GM12878 (cell line): ENCODE data around the gene ZCCHC17. TPM values are rescaled to one million over a fixed set of nuclear protein-coding genes. Genes with fewer than 3 reads are reported as not detected.

Experiments
- ATAC-seq: fragments of 200-7000 bp; cut with Tn5 transposase; 3 replicates; pipeline ENCODE4 v1.9.1; 2020; ENCODE audit warnings: mild to moderate bottlenecking, moderate library complexity
- BruUV-seq: library from RNA; stranded (reverse); fragments of 400-500 nt; replicated peaks from 2 replicates; lab custom pipeline; 2021; lab: Mats Ljungman, UMichigan
- CTCF ChIA-PET: fragments of 300-600 bp; sonication (Branson Sonifier 250); formaldehyde crosslinking; extraction: SDS; loops from one replicate; lab custom pipeline; 2021; ENCODE audit warnings: inconsistent platforms; lab: Yijun Ruan, JAX
- POLR2A ChIA-PET: fragments of 350-600 bp; formaldehyde crosslinking; extraction: SDS; loops from one replicate; lab custom pipeline; 2021; ENCODE audit warnings: inconsistent platforms; lab: Charles Lee
- RAD21 ChIA-PET: fragments of 300-600 bp; sonication (Branson Sonifier 250); formaldehyde crosslinking; loops from one replicate; lab custom pipeline; 2023; ENCODE audit warnings: antibody characterized with exemption; ENCODE audit not compliant: unreplicated experiment; lab: Charles Lee
- SMC1A ChIA-PET: fragments of 300-600 bp; sonication (Branson Sonifier 250); formaldehyde crosslinking; loops from one replicate; lab custom pipeline; 2023; ENCODE audit not compliant: unreplicated experiment, uncharacterized antibody; lab: Charles Lee
- DNase-seq: peaks from one replicate; pipeline ENCODE4 v3.0.0-alpha.2; 2011; ENCODE audit warnings: low read depth, low spot score
- FAIRE-seq: peaks from 3 replicates; lab custom pipeline; 2011; peaks lifted over from hg19 to GRCh38; lab: Jason Lieb, UNC
- H2AFZ ChIP-seq: 2 replicates; pipeline ENCODE4 v1.6.0; 2011; ENCODE audit warnings: low read depth, low read length, control low read depth; ENCODE audit not compliant: control insufficient read depth
- H3K27ac ChIP-seq: 2 replicates; pipeline ENCODE4 v1.5.1; 2011; ENCODE audit warnings: control low read depth; ENCODE audit not compliant: control insufficient read depth, insufficient read depth
- H3K27me3 ChIP-seq, 2 experiments: replicated peaks in 1 of 2; 2 replicates each; pipeline versions ENCODE4 v1.6.0 to v1.6.1; 2011; ENCODE audit warnings: low read length in 1 of 2; ENCODE audit not compliant: control insufficient read depth in 2 of 2, insufficient read depth in 2 of 2
- H3K36me3 ChIP-seq, 2 experiments: 2 replicates each; pipeline ENCODE4 v1.5.1; 2011; ENCODE audit warnings: low read length in 1 of 2; ENCODE audit not compliant: control insufficient read depth in 2 of 2, insufficient read depth in 2 of 2
- H3K4me1 ChIP-seq: 2 replicates; pipeline ENCODE4 v1.6.1; 2011; ENCODE audit warnings: mild to moderate bottlenecking, low read length, moderate library complexity, mixed read lengths; ENCODE audit not compliant: control insufficient read depth, insufficient read depth
- H3K4me2 ChIP-seq: 2 replicates; pipeline ENCODE4 v1.6.0; 2011; ENCODE audit warnings: control low read depth; ENCODE audit not compliant: control insufficient read depth, insufficient read depth
- H3K4me3 ChIP-seq: fragments of 200-600 bp; sonication (generic); 2 replicates; pipeline ENCODE4 v1.5.1; 2016
- H3K79me2 ChIP-seq: 2 replicates; pipeline ENCODE4 v1.6.0; 2011; ENCODE audit warnings: low read length; ENCODE audit not compliant: control insufficient read depth, insufficient read depth
- H3K9ac ChIP-seq: 2 replicates; pipeline ENCODE4 v1.8.0; 2011; ENCODE audit warnings: low read length, control low read depth, mixed read lengths; ENCODE audit not compliant: control insufficient read depth, insufficient read depth
- H3K9me3 ChIP-seq: replicated peaks from 3 replicates; pipeline ENCODE4 v1.5.1; 2011; ENCODE audit warnings: mild to moderate bottlenecking, low read length; ENCODE audit not compliant: control insufficient read depth, insufficient read depth
- H4K20me1 ChIP-seq: 2 replicates; pipeline ENCODE4 v1.6.0; 2011; ENCODE audit not compliant: control insufficient read depth, insufficient read depth
- BACH1 ChIP-seq: fragments of 450-650 bp; IDR thresholded peaks from 2 replicates; pipeline ENCODE4 v1.6.1; 2017; ENCODE audit warnings: mild to moderate bottlenecking, borderline replicate concordance
- CEBPB ChIP-seq, 2 experiments: fragments of 150-350 bp in 1 of 2; IDR thresholded peaks; 2 replicates each; pipeline ENCODE4 v1.6.1; 2012 to 2014; ENCODE audit warnings: low read depth in 2 of 2, low read length in 2 of 2, borderline replicate concordance in 1 of 2, inconsistent platforms in 1 of 2
- FOS ChIP-seq: IDR thresholded peaks from 3 replicates; pipeline ENCODE4 v1.6.1; 2011; ENCODE audit warnings: borderline replicate concordance; ENCODE audit not compliant: insufficient read length; ENCODE audit errors: extremely low read depth
- JUNB ChIP-seq: IDR thresholded peaks from 2 replicates; pipeline ENCODE4 v1.6.1; 2016; ENCODE audit warnings: antibody characterized with exemption, mild to moderate bottlenecking
- LARP7 ChIP-seq: fragments of 450-650 bp; IDR thresholded peaks from 2 replicates; pipeline ENCODE4 v1.6.1; 2017; ENCODE audit warnings: mild to moderate bottlenecking
- MEF2A ChIP-seq: IDR thresholded peaks from 2 replicates; pipeline ENCODE4 v1.6.1; 2011; ENCODE audit warnings: low read depth, mild to moderate bottlenecking, low read length, moderate library complexity; ENCODE audit not compliant: insufficient read depth
- RCOR1 ChIP-seq: conservative IDR thresholded peaks from 2 replicates; pipeline ENCODE4 v1.6.1; 2012; ENCODE audit warnings: low read depth, low read length, improper control_type of control experiment
- STAT3 ChIP-seq: IDR thresholded peaks from 2 replicates; pipeline ENCODE4 v1.6.1; 2011; ENCODE audit warnings: low read depth, low read length, improper control_type of control experiment
- TAF1 ChIP-seq: IDR thresholded peaks from 2 replicates; pipeline ENCODE4 v1.6.1; 2011; ENCODE audit warnings: mild to moderate bottlenecking, low read depth, low read length, borderline replicate concordance
- ZNF274 ChIP-seq: IDR thresholded peaks from one replicate; pipeline ENCODE4 v1.8.0; 2011; ENCODE audit not compliant: insufficient read length, insufficient read depth
- WGBS: methylation state at CpG from one replicate; pipeline ENCODE4 v1.1.6; 2016; ENCODE audit warnings: low lambda C conversion rate; ENCODE audit not compliant: insufficient replicate concordance, insufficient coverage; ENCODE audit errors: missing lambda C conversion rate; 5-methylcytosine and 5-hydroxymethylcytosine counted together
- in situ Hi-C: fragments of 300-500 bp; cut with MboI; formaldehyde crosslinking; loops from 9 replicates; pipeline ENCODE4 v1.14.3; 2018; ENCODE audit warnings: mixed read lengths
- intact Hi-C: fragments of 100-400 bp; cut with micrococcal nuclease; formaldehyde crosslinking; loops from one replicate; pipeline ENCODE4 v1.14.2; 2022; ENCODE audit not compliant: unreplicated experiment
- polyA plus RNA-seq, 11 experiments: library from polyadenylated mRNA; depleted of rRNA in 4 of 11; unstranded in 6 of 11; stranded (reverse) in 5 of 11; fragments of >200 nt; fragmentation: Nextera tagmentation in 4 of 11; fragmentation: Illumina TruSeq in 1 of 11; extraction: Ambion mirVana in 4 of 11; extraction: Trizol in 1 of 11; gene quantifications; 1 replicate in 1 of 11; 2 replicates in 10 of 11; pipeline versions ENCODE4 v1.2.1 to v1.2.3, GENCODE V29; 2011 to 2016; ENCODE audit warnings: inconsistent platforms in 2 of 11, missing spikeins in 2 of 11, low read depth in 1 of 11
- total RNA-seq, 4 experiments: library from RNA; depleted of rRNA in 3 of 4; stranded (reverse); fragments of >200 nt in 3 of 4; fragmentation: Illumina TruSeq in 1 of 4; extraction: Trizol in 1 of 4; gene quantifications; 2 replicates each; pipeline versions ENCODE4 v1.2.1 to v1.2.3, GENCODE V29; 2013 to 2021
- TF ChIP-seq, protein P1 (sequence below): fragments of 450-650 bp; IDR thresholded peaks from 2 replicates; pipeline ENCODE4 v1.6.1; 2017; ENCODE audit warnings: mild to moderate bottlenecking, moderate library complexity
- TF ChIP-seq, protein P2 (sequence below): IDR thresholded peaks from 2 replicates; pipeline ENCODE4 v1.6.1; 2011; ENCODE audit warnings: low read depth, mild to moderate bottlenecking, low read length, moderate library complexity, borderline replicate concordance; ENCODE audit errors: extremely low read depth
- TF ChIP-seq, protein P3 (sequence below): fragments of 450-650 bp; IDR thresholded peaks from 2 replicates; pipeline ENCODE4 v1.6.1; 2014; ENCODE audit warnings: mild to moderate bottlenecking
- TF ChIP-seq, protein P4 (sequence below): IDR thresholded peaks from 2 replicates; pipeline ENCODE4 v1.6.1; 2012; ENCODE audit warnings: low read depth, low read length, improper control_type of control experiment
- TF ChIP-seq, protein P5 (sequence below): IDR thresholded peaks from 2 replicates; pipeline ENCODE4 v1.6.1; 2012; ENCODE audit warnings: low read length, inconsistent platforms

The ZCCHC17 gene
- total and polyA plus RNA-seq, 10 of the 15 experiments (the other 5 are each of a cell fraction or from before 2014, with no cell fraction given), result 22.3 to 86.3 (median 47.0) TPM

DNA sequence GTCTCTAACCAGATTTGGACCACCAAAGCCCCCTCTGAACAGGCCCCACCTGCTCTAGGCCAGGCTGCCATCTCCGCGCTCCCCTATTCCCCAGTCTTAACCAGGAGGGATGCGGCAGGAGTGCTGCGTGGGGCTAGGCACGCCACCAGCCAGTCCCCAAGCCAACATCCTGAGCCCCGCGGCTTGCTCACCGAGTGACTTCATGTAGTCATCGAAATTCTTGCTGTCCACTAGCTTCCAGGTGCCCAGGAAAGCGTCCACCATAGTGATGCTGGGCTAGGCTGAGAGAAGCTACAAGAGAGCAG, 75.9 kb downstream of the ZCCHC17 start:
- H3K9ac ChIP-seq, result no peak overlapping the region
- POLR2A ChIA-PET, result interaction anchor here (1.3 to 1.4 kb wide), 2 partner anchors 22 to 46 kb away, joined by 4 read pairs; no protein-coding TSS in a partner anchor
- intact Hi-C loops (no loop called here), in situ Hi-C loops (no loop called here)
- H3K36me3 ChIP-seq, result no peaks in the 10 kb centered on the region; a peak in 1 of 4 replicates
- no TSS peak for BruUV-seq
- no peaks in the 10 kb centered on the region for H3K4me1 ChIP-seq
- H3K27ac ChIP-seq, result no peak overlapping the region
- H3K4me3 ChIP-seq, result peak overlapping the region; percentile 52; the same call in 1 of the 2 replicates
- no peaks in the 10 kb centered on the region for H3K9me3 ChIP-seq
- FAIRE-seq (no peak), DNase-seq (no peak), ATAC-seq (no peak)
- no peaks in the 10 kb centered on the region for H4K20me1 ChIP-seq
- H3K27me3 ChIP-seq, result no peaks in the 10 kb centered on the region
- WGBS, result 62% methylated on average over 10 of the region's 10 CpGs
- no peaks in the 10 kb centered on the region for H3K79me2 ChIP-seq
- CTCF ChIA-PET, result interaction anchor here (0.9 to 5.5 kb wide), 6 partner anchors 23 to 246 kb away, joined by 3 to 42 read pairs (median 5); no protein-coding TSS in a partner anchor
- no peak overlapping the region for H2AFZ ChIP-seq
- SMC1A ChIA-PET, result interaction anchor here (1.0 to 2.4 kb wide), 3 partner anchors 22 to 192 kb away, joined by 3 to 7 read pairs (median 3); partner anchors contain the start of genes SNRNP40 and ZCCHC17
- RAD21 ChIA-PET, result interaction anchor here (1.0 to 2.3 kb wide), 6 partner anchors 11 to 177 kb away, joined by 3 to 15 read pairs (median 6); no protein-coding TSS in a partner anchor
- peak overlapping the region; percentile 68; the same call in 1 of the 2 replicates for H3K4me2 ChIP-seq
- TF ChIP-seq, protein P1, sequence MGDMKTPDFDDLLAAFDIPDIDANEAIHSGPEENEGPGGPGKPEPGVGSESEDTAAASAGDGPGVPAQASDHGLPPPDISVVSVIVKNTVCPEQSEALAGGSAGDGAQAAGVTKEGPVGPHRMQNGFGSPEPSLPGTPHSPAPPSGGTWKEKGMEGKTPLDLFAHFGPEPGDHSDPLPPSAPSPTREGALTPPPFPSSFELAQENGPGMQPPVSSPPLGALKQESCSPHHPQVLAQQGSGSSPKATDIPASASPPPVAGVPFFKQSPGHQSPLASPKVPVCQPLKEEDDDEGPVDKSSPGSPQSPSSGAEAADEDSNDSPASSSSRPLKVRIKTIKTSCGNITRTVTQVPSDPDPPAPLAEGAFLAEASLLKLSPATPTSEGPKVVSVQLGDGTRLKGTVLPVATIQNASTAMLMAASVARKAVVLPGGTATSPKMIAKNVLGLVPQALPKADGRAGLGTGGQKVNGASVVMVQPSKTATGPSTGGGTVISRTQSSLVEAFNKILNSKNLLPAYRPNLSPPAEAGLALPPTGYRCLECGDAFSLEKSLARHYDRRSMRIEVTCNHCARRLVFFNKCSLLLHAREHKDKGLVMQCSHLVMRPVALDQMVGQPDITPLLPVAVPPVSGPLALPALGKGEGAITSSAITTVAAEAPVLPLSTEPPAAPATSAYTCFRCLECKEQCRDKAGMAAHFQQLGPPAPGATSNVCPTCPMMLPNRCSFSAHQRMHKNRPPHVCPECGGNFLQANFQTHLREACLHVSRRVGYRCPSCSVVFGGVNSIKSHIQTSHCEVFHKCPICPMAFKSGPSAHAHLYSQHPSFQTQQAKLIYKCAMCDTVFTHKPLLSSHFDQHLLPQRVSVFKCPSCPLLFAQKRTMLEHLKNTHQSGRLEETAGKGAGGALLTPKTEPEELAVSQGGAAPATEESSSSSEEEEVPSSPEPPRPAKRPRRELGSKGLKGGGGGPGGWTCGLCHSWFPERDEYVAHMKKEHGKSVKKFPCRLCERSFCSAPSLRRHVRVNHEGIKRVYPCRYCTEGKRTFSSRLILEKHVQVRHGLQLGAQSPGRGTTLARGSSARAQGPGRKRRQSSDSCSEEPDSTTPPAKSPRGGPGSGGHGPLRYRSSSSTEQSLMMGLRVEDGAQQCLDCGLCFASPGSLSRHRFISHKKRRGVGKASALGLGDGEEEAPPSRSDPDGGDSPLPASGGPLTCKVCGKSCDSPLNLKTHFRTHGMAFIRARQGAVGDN, result no peak
- no peak for TF ChIP-seq STAT3
- no peak for TF ChIP-seq MEF2A
- TF ChIP-seq JUNB, result no peak
- TF ChIP-seq CEBPB (IDR thresholded peaks at IDR 0.05; ENCODE audit: borderline replicate concordance in 1 of 2, low read depth in 2 of 2, low read length in 2 of 2), result no peak
- TF ChIP-seq FOS, result no peak
- no peak for TF ChIP-seq LARP7
- TF ChIP-seq, protein P2, sequence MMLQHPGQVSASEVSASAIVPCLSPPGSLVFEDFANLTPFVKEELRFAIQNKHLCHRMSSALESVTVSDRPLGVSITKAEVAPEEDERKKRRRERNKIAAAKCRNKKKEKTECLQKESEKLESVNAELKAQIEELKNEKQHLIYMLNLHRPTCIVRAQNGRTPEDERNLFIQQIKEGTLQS, result no peak
- TF ChIP-seq TAF1, result no peak
- TF ChIP-seq RCOR1, result no peak
- TF ChIP-seq, protein P3, sequence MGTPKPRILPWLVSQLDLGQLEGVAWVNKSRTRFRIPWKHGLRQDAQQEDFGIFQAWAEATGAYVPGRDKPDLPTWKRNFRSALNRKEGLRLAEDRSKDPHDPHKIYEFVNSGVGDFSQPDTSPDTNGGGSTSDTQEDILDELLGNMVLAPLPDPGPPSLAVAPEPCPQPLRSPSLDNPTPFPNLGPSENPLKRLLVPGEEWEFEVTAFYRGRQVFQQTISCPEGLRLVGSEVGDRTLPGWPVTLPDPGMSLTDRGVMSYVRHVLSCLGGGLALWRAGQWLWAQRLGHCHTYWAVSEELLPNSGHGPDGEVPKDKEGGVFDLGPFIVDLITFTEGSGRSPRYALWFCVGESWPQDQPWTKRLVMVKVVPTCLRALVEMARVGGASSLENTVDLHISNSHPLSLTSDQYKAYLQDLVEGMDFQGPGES, result no peak
- TF ChIP-seq, protein P4, sequence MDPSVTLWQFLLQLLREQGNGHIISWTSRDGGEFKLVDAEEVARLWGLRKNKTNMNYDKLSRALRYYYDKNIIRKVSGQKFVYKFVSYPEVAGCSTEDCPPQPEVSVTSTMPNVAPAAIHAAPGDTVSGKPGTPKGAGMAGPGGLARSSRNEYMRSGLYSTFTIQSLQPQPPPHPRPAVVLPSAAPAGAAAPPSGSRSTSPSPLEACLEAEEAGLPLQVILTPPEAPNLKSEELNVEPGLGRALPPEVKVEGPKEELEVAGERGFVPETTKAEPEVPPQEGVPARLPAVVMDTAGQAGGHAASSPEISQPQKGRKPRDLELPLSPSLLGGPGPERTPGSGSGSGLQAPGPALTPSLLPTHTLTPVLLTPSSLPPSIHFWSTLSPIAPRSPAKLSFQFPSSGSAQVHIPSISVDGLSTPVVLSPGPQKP, result no peak
- no peak for TF ChIP-seq BACH1
- no peak for TF ChIP-seq ZNF274
- TF ChIP-seq, protein P5, sequence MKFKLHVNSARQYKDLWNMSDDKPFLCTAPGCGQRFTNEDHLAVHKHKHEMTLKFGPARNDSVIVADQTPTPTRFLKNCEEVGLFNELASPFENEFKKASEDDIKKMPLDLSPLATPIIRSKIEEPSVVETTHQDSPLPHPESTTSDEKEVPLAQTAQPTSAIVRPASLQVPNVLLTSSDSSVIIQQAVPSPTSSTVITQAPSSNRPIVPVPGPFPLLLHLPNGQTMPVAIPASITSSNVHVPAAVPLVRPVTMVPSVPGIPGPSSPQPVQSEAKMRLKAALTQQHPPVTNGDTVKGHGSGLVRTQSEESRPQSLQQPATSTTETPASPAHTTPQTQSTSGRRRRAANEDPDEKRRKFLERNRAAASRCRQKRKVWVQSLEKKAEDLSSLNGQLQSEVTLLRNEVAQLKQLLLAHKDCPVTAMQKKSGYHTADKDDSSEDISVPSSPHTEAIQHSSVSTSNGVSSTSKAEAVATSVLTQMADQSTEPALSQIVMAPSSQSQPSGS, result no peak
